H1 (cell line): Measurements from ENCODE around the gene USPL1. TPM values are rescaled to one million over a fixed set of nuclear protein-coding genes. Genes with fewer than 3 reads are reported as not detected.

Source experiments
- CTCF ChIA-PET: fragments of 300-600 bp; sonication (Branson Sonifier 250); formaldehyde crosslinking; loops from one replicate; lab custom pipeline; 2021; ENCODE audit not compliant: partially characterized antibody; lab: Charles Lee
- POLR2A ChIA-PET: fragments of 300-600 bp; sonication (Branson Sonifier 250); formaldehyde crosslinking; loops from one replicate; lab custom pipeline; 2021; ENCODE audit warnings: inconsistent platforms; ENCODE audit not compliant: partially characterized antibody; lab: Charles Lee
- DNase-seq, 2 experiments: peaks; one replicate each; pipeline versions ENCODE4 v3.0.0 to v3.0.0-alpha.2; 2010 to 2022; ENCODE audit warnings: low spot score in 2 of 2, low read depth in 1 of 2, mixed read lengths in 1 of 2
- FAIRE-seq: peaks from 2 replicates; lab custom pipeline; 2011; peaks lifted over from hg19 to GRCh38; lab: Jason Lieb, UNC
- H2AFZ ChIP-seq: 2 replicates; pipeline ENCODE4 v1.8.1; 2012; ENCODE audit warnings: low read length, inconsistent platforms
- H2AK5ac ChIP-seq: 2 replicates; pipeline ENCODE4 v1.6.1; 2013; ENCODE audit warnings: low read depth, low read length
- H2BK120ac ChIP-seq: replicated peaks from 2 replicates; pipeline ENCODE3; 2013; ENCODE audit warnings: low read depth, low read length, inconsistent platforms
- H2BK12ac ChIP-seq: 2 replicates; pipeline ENCODE4 v1.6.1; 2013; ENCODE audit warnings: low read depth, low read length
- H2BK15ac ChIP-seq: 2 replicates; pipeline ENCODE4 v1.6.1; 2013; ENCODE audit warnings: low read length
- H2BK20ac ChIP-seq: 2 replicates; pipeline ENCODE4 v1.6.1; 2013; ENCODE audit warnings: low read length
- H2BK5ac ChIP-seq: 2 replicates; pipeline ENCODE4 v1.6.1; 2013; ENCODE audit warnings: low read depth, low read length
- H3K14ac ChIP-seq: 2 replicates; pipeline ENCODE4 v1.6.1; 2013; ENCODE audit warnings: inconsistent platforms; ENCODE audit not compliant: insufficient read length
- H3K18ac ChIP-seq: 2 replicates; pipeline ENCODE4 v1.6.1; 2013; ENCODE audit warnings: low read length; ENCODE audit errors: extremely low read depth
- H3K23ac ChIP-seq: 2 replicates; pipeline ENCODE4 v1.6.1; 2013; ENCODE audit warnings: inconsistent platforms; ENCODE audit not compliant: insufficient read length
- H3K23me2 ChIP-seq: 2 replicates; pipeline ENCODE4 v1.6.1; 2013; ENCODE audit warnings: low read depth, low read length
- H3K27ac ChIP-seq: 2 replicates; pipeline ENCODE4 v1.6.1; 2011; ENCODE audit warnings: low read depth, low read length, inconsistent platforms
- H3K27me3 ChIP-seq, 4 experiments: replicated peaks in 1 of 4; 1 replicate in 1 of 4; 2 replicates in 3 of 4; pipeline versions ENCODE4 v1.6.1 to v1.8.1; 2011 to 2013; ENCODE audit warnings: low read length in 3 of 4, mild to moderate bottlenecking in 3 of 4, inconsistent platforms in 2 of 4, mixed read lengths in 2 of 4, moderate library complexity in 1 of 4; ENCODE audit not compliant: control insufficient read depth in 3 of 4, insufficient read depth in 3 of 4; ENCODE audit errors: extremely low read depth in 1 of 4
- H3K36me3 ChIP-seq, 4 experiments: 2 replicates each; pipeline versions ENCODE4 v1.6.1 to v1.8.1; 2011 to 2013; ENCODE audit warnings: mild to moderate bottlenecking in 4 of 4, low read length in 3 of 4, moderate library complexity in 2 of 4, control low read depth in 1 of 4, inconsistent platforms in 1 of 4; ENCODE audit not compliant: insufficient read depth in 4 of 4, control insufficient read depth in 2 of 4
- H3K4ac ChIP-seq: replicated peaks from 2 replicates; pipeline ENCODE3; 2013; ENCODE audit warnings: low read length, low read depth, mixed read lengths, inconsistent platforms; ENCODE audit not compliant: insufficient read length
- H3K4me1 ChIP-seq, 4 experiments: replicated peaks in 1 of 4; 1 replicate in 1 of 4; 2 replicates in 3 of 4; pipeline versions ENCODE4 v1.6.1 to v1.8.1; 2011 to 2013; ENCODE audit warnings: low read length in 3 of 4, inconsistent platforms in 2 of 4, mixed read lengths in 1 of 4; ENCODE audit not compliant: insufficient read depth in 4 of 4, control insufficient read depth in 3 of 4
- H3K4me2 ChIP-seq, 2 experiments: 2 replicates each; pipeline versions ENCODE4 v1.6.1 to v1.8.1; 2011 to 2013; ENCODE audit warnings: low read depth in 2 of 2, low read length in 2 of 2, control low read depth in 1 of 2, inconsistent platforms in 1 of 2, mild to moderate bottlenecking in 1 of 2; ENCODE audit not compliant: insufficient read depth in 1 of 2
- H3K4me3 ChIP-seq, 4 experiments: fragments of 200-600, 300-600 bp in 1 of 4; sonication (generic), shearing (Covaris generic), sonication (Bioruptor Twin) in 1 of 4; 2 replicates each; pipeline versions ENCODE4 v1.5.1 to v1.8.1; 2011 to 2016; ENCODE audit warnings: low read length in 4 of 4, low read depth in 3 of 4, control low read depth in 2 of 4, inconsistent platforms in 2 of 4, mild to moderate bottlenecking in 2 of 4, mixed read lengths in 1 of 4, moderate library complexity in 1 of 4; ENCODE audit not compliant: insufficient read depth in 2 of 4; ENCODE audit errors: extremely low read depth in 1 of 4
- H3K56ac ChIP-seq: replicated peaks from 2 replicates; pipeline ENCODE3; 2013; ENCODE audit warnings: low read depth, mild to moderate bottlenecking, mixed read lengths, low read length, inconsistent platforms; ENCODE audit not compliant: insufficient read length
- H3K79me1 ChIP-seq: 2 replicates; pipeline ENCODE4 v1.6.1; 2013; ENCODE audit warnings: low read depth, low read length, control low read depth
- H3K79me2 ChIP-seq, 2 experiments: 2 replicates each; pipeline versions ENCODE4 v1.6.1 to v1.8.1; 2012 to 2013; ENCODE audit warnings: low read length in 2 of 2, mild to moderate bottlenecking in 2 of 2, inconsistent platforms in 1 of 2; ENCODE audit not compliant: insufficient read depth in 2 of 2, control insufficient read depth in 1 of 2
- H3K9ac ChIP-seq, 4 experiments: replicated peaks in 1 of 4; 1 replicate in 1 of 4; 2 replicates in 3 of 4; pipeline versions ENCODE4 v1.6.1 to v1.8.1; 2011 to 2013; ENCODE audit warnings: low read depth in 3 of 4, low read length in 3 of 4, control low read depth in 2 of 4, mild to moderate bottlenecking in 2 of 4, moderate library complexity in 2 of 4, inconsistent platforms in 1 of 4; ENCODE audit errors: extremely low read depth in 1 of 4
- H3K9me3 ChIP-seq, 2 experiments: 2 replicates each; pipeline versions ENCODE4 v1.6.1 to v1.8.1; 2012 to 2013; ENCODE audit warnings: mild to moderate bottlenecking in 2 of 2, moderate library complexity in 2 of 2, control low read depth in 1 of 2, inconsistent platforms in 1 of 2, low read depth in 1 of 2, low read length in 1 of 2, mixed read lengths in 1 of 2; ENCODE audit not compliant: insufficient read depth in 2 of 2
- H4K20me1 ChIP-seq, 2 experiments: replicated peaks in 1 of 2; 2 replicates each; pipeline versions ENCODE3 to v1.8.1; 2011 to 2013; ENCODE audit warnings: inconsistent platforms in 2 of 2, low read length in 2 of 2, mild to moderate bottlenecking in 1 of 2; ENCODE audit not compliant: insufficient read depth in 2 of 2, control insufficient read depth in 1 of 2
- H4K5ac ChIP-seq: 2 replicates; pipeline ENCODE4 v1.6.1; 2013; ENCODE audit warnings: low read length, low read depth, mixed read lengths, inconsistent platforms; ENCODE audit not compliant: insufficient read length
- H4K8ac ChIP-seq: 2 replicates; pipeline ENCODE4 v1.8.0; 2013; ENCODE audit warnings: mild to moderate bottlenecking, moderate library complexity, low read length, inconsistent platforms; ENCODE audit not compliant: insufficient read depth; ENCODE audit errors: extremely low read depth
- H4K91ac ChIP-seq: replicated peaks from 2 replicates; pipeline ENCODE3; 2013; ENCODE audit warnings: low read length, mixed read lengths, inconsistent platforms; ENCODE audit not compliant: insufficient read length
- ASH2L ChIP-seq: fragments of 200-600, 300-600 bp; sonication (generic); IDR thresholded peaks from one replicate; pipeline ENCODE4 v1.7.1; 2017; ENCODE audit warnings: low read length
- CBX5 ChIP-seq: fragments of 300-800, 300-1000 bp; sonication (generic); IDR thresholded peaks from 2 replicates; pipeline ENCODE4 v1.7.1; 2016; ENCODE audit warnings: antibody characterized with exemption, low read length, low read depth
- CBX8 ChIP-seq: fragments of 300-800, 300-1000 bp; sonication (generic); IDR thresholded peaks from 2 replicates; pipeline ENCODE4 v1.7.1; 2016; ENCODE audit warnings: low read depth, low read length, borderline replicate concordance
- CREB1 ChIP-seq: IDR thresholded peaks from 2 replicates; pipeline ENCODE4 v1.6.1; 2012; ENCODE audit warnings: inconsistent platforms
- EGR1 ChIP-seq: IDR thresholded peaks from 2 replicates; pipeline ENCODE4 v1.6.1; 2011; ENCODE audit warnings: low read depth, low read length, borderline replicate concordance
- GABPA ChIP-seq: IDR thresholded peaks from 2 replicates; pipeline ENCODE4 v1.6.1; 2011; ENCODE audit warnings: mild to moderate bottlenecking, low read length, moderate library complexity, borderline replicate concordance; ENCODE audit not compliant: insufficient read depth
- HDAC2 ChIP-seq, 2 experiments: fragments of 300-600 bp in 1 of 2; sonication (generic) in 1 of 2; IDR thresholded peaks; 2 replicates each; pipeline ENCODE4 v1.6.1; 2011 to 2012; ENCODE audit warnings: low read depth in 2 of 2, low read length in 2 of 2, mild to moderate bottlenecking in 2 of 2, moderate library complexity in 2 of 2, borderline replicate concordance in 1 of 2, inconsistent platforms in 1 of 2
- JUND ChIP-seq: IDR thresholded peaks from 2 replicates; pipeline ENCODE4 v1.6.1; 2011; ENCODE audit warnings: mild to moderate bottlenecking, improper control_type of control experiment, low read length
- KDM4A ChIP-seq: IDR thresholded peaks from one replicate; pipeline ENCODE4 v1.7.1; 2012; ENCODE audit warnings: low read depth, mild to moderate bottlenecking, moderate library complexity, low read length, inconsistent platforms; ENCODE audit not compliant: severe bottlenecking
- KDM5A ChIP-seq: fragments of 200-600 bp; IDR thresholded peaks from 2 replicates; pipeline ENCODE4 v1.7.1; 2012; ENCODE audit warnings: mild to moderate bottlenecking, low read length, inconsistent platforms, mixed read lengths
- RXRA ChIP-seq: IDR thresholded peaks from 2 replicates; pipeline ENCODE4 v1.6.1; 2011; ENCODE audit warnings: low read depth, mild to moderate bottlenecking, low read length, moderate library complexity; ENCODE audit not compliant: insufficient read depth
- SRF ChIP-seq: IDR thresholded peaks from 2 replicates; pipeline ENCODE4 v1.6.1; 2011; ENCODE audit warnings: mild to moderate bottlenecking, low read depth, low read length, moderate library complexity
- TAF1 ChIP-seq: IDR thresholded peaks from 2 replicates; pipeline ENCODE4 v1.6.1; 2011; ENCODE audit warnings: mild to moderate bottlenecking, low read depth, low read length
- ZNF274 ChIP-seq: IDR thresholded peaks from 2 replicates; pipeline ENCODE4 v1.7.0; 2012; ENCODE audit warnings: low read length, borderline replicate concordance; ENCODE audit errors: extremely low read depth
- polyA plus RNA-seq, 7 experiments: library from polyadenylated mRNA; depleted of rRNA in 3 of 7; stranded (reverse) in 5 of 7; unstranded in 2 of 7; fragments of >200 nt in 5 of 7; fragments of 200-250 nt in 2 of 7; gene quantifications; 1 replicate in 5 of 7; 2 replicates in 1 of 7; 4 replicates in 1 of 7; pipeline versions ENCODE4 v1.2.1 to v1.2.3, GENCODE V29; 2011 to 2013; ENCODE audit warnings: missing spikeins in 2 of 7, mixed read lengths in 2 of 7
- total RNA-seq: library from RNA; stranded (reverse); fragmentation: NEBNext Ultra II Directional; extraction: Animal tissue kit (Norgen Biotek cat#: 25700); gene quantifications from 2 replicates; pipeline ENCODE4 v1.2.1, GENCODE V29; 2021

Gene USPL1
- total and polyA plus RNA-seq, 2 of the 8 experiments (the other 6 are each of a cell fraction or from before 2014, with no cell fraction given), result 6.3 to 17.1 TPM

GRCh38 chr13:30570691-30571090 is 47.0 kb upstream of the USPL1 start:
- no peak for FAIRE-seq
- TF ChIP-seq CBX5, result no peak
- TF ChIP-seq ASH2L, result no peak
- no peak for TF ChIP-seq SRF
- TF ChIP-seq JUND, result no peak
- no peak for TF ChIP-seq CREB1
- TF ChIP-seq ZNF274, result no peak
- TF ChIP-seq KDM4A, result no peak
- no peak for TF ChIP-seq CBX8
- TF ChIP-seq KDM5A, result no peak
- no peak for TF ChIP-seq HDAC2 (IDR thresholded peaks at IDR 0.05; ENCODE audit: borderline replicate concordance in 1 of 2, low read depth in 2 of 2, low read length in 2 of 2)
- no peak for TF ChIP-seq RXRA
- TF ChIP-seq GABPA, result no peak
- TF ChIP-seq TAF1, result no peak
- TF ChIP-seq EGR1, result no peak

More at GRCh38 chr13:30570691-30571090, 47.0 kb upstream of the USPL1 start:
- Histone ChIP-seq H3K4ac (no peak overlapping the region), H2BK12ac (no peak overlapping the region), H3K4me2 (no peak overlapping the region), H2BK120ac (no peak overlapping the region), H3K9me3 (no peaks in the 10 kb centered on the region), H4K8ac (no peak overlapping the region), H3K36me3 (no peaks in the 10 kb centered on the region), H2BK5ac (no peak overlapping the region), H2AFZ (no peak overlapping the region), H3K27me3 (no peaks in the 10 kb centered on the region), H3K18ac (no peak overlapping the region), H3K4me1 (peaks cover 0 to 4% (median under 1%) of the 10 kb centered on the region in 4 experiments; a peak in 1 of 7 replicates), H3K4me3 (no peak overlapping the region), H3K14ac (no peak overlapping the region), H3K56ac (no peak overlapping the region), H4K5ac (no peak overlapping the region), H2BK20ac (no peak overlapping the region), H3K79me2 (no peaks in the 10 kb centered on the region), H4K20me1 (no peaks in the 10 kb centered on the region), H3K79me1 (no peaks in the 10 kb centered on the region), H3K27ac (no peak overlapping the region), H3K23me2 (no peaks in the 10 kb centered on the region), H3K9ac (no peak overlapping the region), H4K91ac (no peak overlapping the region), H2BK15ac (no peak overlapping the region), H2AK5ac (no peak overlapping the region), H3K23ac (no peak overlapping the region)
- CTCF ChIA-PET, result interaction anchor here (0.6 to 1.8 kb wide), 3 partner anchors 11 to 464 kb away, joined by 4 to 6 read pairs (median 6); no protein-coding TSS in a partner anchor
- POLR2A ChIA-PET, result no interaction called here
- no peak for DNase-seq
